ENCODE measurements around the gene PLEKHB1.
"Not testable (repeated sequence)": the region's sequence is repeated elsewhere in the genome, so short reads cannot be mapped to it uniquely, and the experiment has no call there.

PLEKHB1 gene

GRCh38 chr11:73648571-73649046 is 2.2 kb downstream of the PLEKHB1 start:
- DNase-seq, result no peak

- DNase-seq, result no peak
Measured at GRCh38 chr11:73649206-73649605, 2.8 kb downstream of the PLEKHB1 start.

GRCh38 chr11:73650400-73650799 is 4.0 kb downstream of the PLEKHB1 start:
- no peak for DNase-seq

GRCh38 chr11:73651252-73651651 is 4.9 kb downstream of the PLEKHB1 start:
- no peak for DNase-seq

- no peak for DNase-seq
Measured at GRCh38 chr11:73651661-73652045, 5.3 kb downstream of the PLEKHB1 start.

GRCh38 chr11:73652046-73652730 is 5.8 kb downstream of the PLEKHB1 start:
- DNase-seq, result no peak

- no peak for DNase-seq
Measured at GRCh38 chr11:73652856-73653559, 6.6 kb downstream of the PLEKHB1 start.

- DNase-seq, result no peak
Measured at GRCh38 chr11:73653996-73654395, 7.6 kb downstream of the PLEKHB1 start.

- no peak for DNase-seq
Measured at GRCh38 chr11:73654482-73655021, 8.2 kb downstream of the PLEKHB1 start.

- DNase-seq, result no peak
Measured at GRCh38 chr11:73655686-73656085, 9.3 kb downstream of the PLEKHB1 start.

GRCh38 chr11:73656985-73657384 is 10.6 kb downstream of the PLEKHB1 start:
- no peak for DNase-seq

GRCh38 chr11:73659961-73660360 is 13.6 kb downstream of the PLEKHB1 start:
- no peak for DNase-seq

GRCh38 chr11:73660497-73661034 is 14.2 kb downstream of the PLEKHB1 start:
- no peak for DNase-seq

- DNase-seq, result peak; percentile 80
Measured at GRCh38 chr11:73661035-73661628, 14.8 kb downstream of the PLEKHB1 start.

GRCh38 chr11:73662445-73663157 is 16.2 kb downstream of the PLEKHB1 start:
- DNase-seq, result no peak

GRCh38 chr11:73663604-73664495 is 17.5 kb downstream of the PLEKHB1 start:
- DNase-seq, result no peak

- no peak for DNase-seq
Measured at GRCh38 chr11:73664877-73665276, 18.5 kb downstream of the PLEKHB1 start.

- DNase-seq, result no peak
Measured at GRCh38 chr11:73667891-73668290, 21.5 kb downstream of the PLEKHB1 start.

GRCh38 chr11:73670808-73671207 is 24.4 kb downstream of the PLEKHB1 start:
- DNase-seq, result no peak

GRCh38 chr11:73671701-73672100 is 25.3 kb downstream of the PLEKHB1 start:
- DNase-seq, result no peak

GRCh38 chr11:73676552-73676951 is 30.2 kb downstream of the PLEKHB1 start:
- not testable (repeated sequence) for DNase-seq

- DNase-seq, result no peak
Measured at GRCh38 chr11:73680687-73681086, 34.3 kb downstream of the PLEKHB1 start.
